ENCODE data around the gene C19orf33. TPM values are rescaled to one million over a fixed set of nuclear protein-coding genes. Genes with fewer than 3 reads are reported as not detected.

Gene C19orf33
- total RNA-seq, 1 donor, result not detected

DNA sequence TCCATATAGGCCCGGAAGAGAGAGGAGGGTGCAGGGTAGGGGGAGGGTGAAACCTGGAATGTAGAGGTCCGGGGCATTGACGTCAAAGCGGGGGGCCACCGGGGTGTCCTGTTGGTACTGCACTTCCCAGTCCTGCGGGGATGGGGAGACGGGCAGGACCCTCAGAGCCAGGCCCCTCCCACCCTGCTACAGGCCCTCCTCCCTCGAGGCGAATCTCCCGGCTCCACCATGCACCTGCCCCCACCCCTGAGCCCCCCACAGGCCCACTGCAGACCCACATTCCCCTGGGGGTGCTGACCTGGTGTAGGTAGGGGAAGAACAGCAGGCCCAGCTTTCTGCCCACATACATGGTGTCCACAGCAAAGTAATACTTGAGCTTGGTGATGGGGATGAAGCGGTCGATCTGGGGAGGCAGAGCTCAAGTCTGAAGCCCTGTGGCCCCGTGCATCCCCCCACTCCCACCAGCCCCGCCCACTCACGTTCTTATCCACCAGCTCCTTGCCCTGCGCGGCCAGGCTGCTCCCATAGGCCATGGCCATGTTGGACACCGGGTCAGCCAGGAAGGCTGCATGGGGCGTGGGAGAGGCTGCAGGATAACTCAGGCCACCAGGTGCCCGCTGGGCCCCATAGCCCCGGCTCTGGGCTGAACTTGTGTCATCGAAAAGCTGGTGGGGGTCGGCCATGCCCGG, 5.0 kb downstream of the C19orf33 start:
- no peak overlapping the region for H2AFZ ChIP-seq (ENCODE audit: low read length)
- no peak for DNase-seq (ENCODE audit: insufficient read length, low spot score, missing footprints)
- no peaks in the 10 kb centered on the region for H3K9me3 ChIP-seq (ENCODE audit: low read depth, low read length)
- peaks cover 6% of the 10 kb centered on the region for H4K20me1 ChIP-seq (ENCODE audit: insufficient read depth, low read length)
- peaks cover 12% of the 10 kb centered on the region for H3K36me3 ChIP-seq (ENCODE audit: insufficient read depth, low read length)
- H3K4me2 ChIP-seq (ENCODE audit: insufficient read depth, low read length), result no peak overlapping the region
- H3K4me3 ChIP-seq (ENCODE audit: insufficient read depth, low read length), result no peak overlapping the region
- peaks cover 30% of the 10 kb centered on the region for H3K79me2 ChIP-seq (ENCODE audit: insufficient read depth, low read length)
- H3K4me1 ChIP-seq (ENCODE audit: insufficient read depth, low read length), result no peaks in the 10 kb centered on the region
- H3K27me3 ChIP-seq (ENCODE audit: insufficient read depth, low read length), result no peaks in the 10 kb centered on the region
- no peak overlapping the region for H3K27ac ChIP-seq (ENCODE audit: low read depth, low read length)
- no peak for TF ChIP-seq CTCF (IDR thresholded peaks at IDR 0.05; ENCODE audit: extremely low read depth, low read depth, low read length)

DNA sequence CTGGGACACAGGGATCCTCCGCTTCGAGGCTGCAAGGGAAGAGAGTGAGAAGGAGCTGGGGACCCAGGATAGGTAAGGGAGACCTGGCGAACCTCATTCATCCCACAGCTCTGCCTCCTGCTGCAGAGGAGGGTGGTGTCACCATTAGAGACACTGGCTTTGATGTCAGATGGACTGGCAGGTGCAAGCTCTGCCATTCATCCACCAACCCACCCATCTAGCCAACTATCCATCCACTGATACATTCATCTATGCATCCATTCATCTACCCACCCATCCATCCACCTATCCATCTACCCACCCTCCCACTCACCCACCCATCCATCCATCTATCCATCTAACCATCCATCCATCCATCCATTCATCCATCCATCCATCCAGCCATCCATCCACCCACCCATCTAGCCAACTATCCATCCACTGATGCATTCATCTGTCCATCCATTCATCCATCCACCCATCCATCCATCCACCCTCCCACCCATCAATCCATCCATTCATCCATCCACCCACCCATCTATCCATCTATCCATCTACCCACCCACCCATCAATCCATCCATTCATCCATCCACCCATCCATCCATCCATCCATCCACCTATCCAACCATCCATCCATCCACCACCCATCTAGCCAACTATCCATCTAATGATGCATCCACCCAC, 5.7 kb downstream of the C19orf33 start:
- peaks cover 6% of the 10 kb centered on the region for H4K20me1 ChIP-seq (ENCODE audit: insufficient read depth, low read length)
- no peaks in the 10 kb centered on the region for H3K9me3 ChIP-seq (ENCODE audit: low read depth, low read length)
- TF ChIP-seq CTCF (IDR thresholded peaks at IDR 0.05; ENCODE audit: extremely low read depth, low read depth, low read length), result no peak
- H3K79me2 ChIP-seq (ENCODE audit: insufficient read depth, low read length), result peaks cover 35% of the 10 kb centered on the region
- H3K4me2 ChIP-seq (ENCODE audit: insufficient read depth, low read length), result no peak overlapping the region
- H3K36me3 ChIP-seq (ENCODE audit: insufficient read depth, low read length), result peaks cover 12% of the 10 kb centered on the region
- H3K4me1 ChIP-seq (ENCODE audit: insufficient read depth, low read length), result no peaks in the 10 kb centered on the region
- H3K4me3 ChIP-seq (ENCODE audit: insufficient read depth, low read length), result no peak overlapping the region
- peak; percentile 60 for DNase-seq (ENCODE audit: insufficient read length, low spot score, missing footprints)
- H3K27ac ChIP-seq (ENCODE audit: low read depth, low read length), result no peak overlapping the region
- H3K27me3 ChIP-seq (ENCODE audit: insufficient read depth, low read length), result no peaks in the 10 kb centered on the region
- no peak overlapping the region for H2AFZ ChIP-seq (ENCODE audit: low read length)

DNA sequence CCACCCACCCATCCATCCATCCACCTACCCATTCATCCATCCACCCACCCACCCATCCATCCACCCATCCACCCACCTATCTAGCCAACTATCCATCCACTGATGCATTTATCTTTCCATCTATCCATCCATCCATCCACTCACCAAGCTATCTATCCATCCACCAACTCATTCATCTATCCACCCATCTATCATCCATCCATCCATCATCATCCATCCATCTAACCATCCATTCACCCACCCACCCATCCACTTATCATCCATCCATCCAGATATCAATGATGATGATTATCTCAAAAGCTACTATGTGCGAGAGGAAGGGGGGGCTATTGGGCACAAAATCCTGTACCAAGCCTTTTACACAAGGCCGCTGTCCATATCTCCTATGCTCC, 6.2 kb downstream of the C19orf33 start:
- H3K4me3 ChIP-seq (ENCODE audit: insufficient read depth, low read length), result no peak overlapping the region
- TF ChIP-seq CTCF (IDR thresholded peaks at IDR 0.05; ENCODE audit: extremely low read depth, low read depth, low read length), result no peak
- H3K79me2 ChIP-seq (ENCODE audit: insufficient read depth, low read length), result peaks cover 40% of the 10 kb centered on the region
- no peak for DNase-seq (ENCODE audit: insufficient read length, low spot score, missing footprints)
- H2AFZ ChIP-seq (ENCODE audit: low read length), result no peak overlapping the region
- H3K4me1 ChIP-seq (ENCODE audit: insufficient read depth, low read length), result peaks cover 4% of the 10 kb centered on the region
- H3K27me3 ChIP-seq (ENCODE audit: insufficient read depth, low read length), result no peaks in the 10 kb centered on the region
- no peak overlapping the region for H3K4me2 ChIP-seq (ENCODE audit: insufficient read depth, low read length)
- peaks cover 6% of the 10 kb centered on the region for H4K20me1 ChIP-seq (ENCODE audit: insufficient read depth, low read length)
- H3K36me3 ChIP-seq (ENCODE audit: insufficient read depth, low read length), result peaks cover 12% of the 10 kb centered on the region
- no peaks in the 10 kb centered on the region for H3K9me3 ChIP-seq (ENCODE audit: low read depth, low read length)
- no peak overlapping the region for H3K27ac ChIP-seq (ENCODE audit: low read depth, low read length)

DNA sequence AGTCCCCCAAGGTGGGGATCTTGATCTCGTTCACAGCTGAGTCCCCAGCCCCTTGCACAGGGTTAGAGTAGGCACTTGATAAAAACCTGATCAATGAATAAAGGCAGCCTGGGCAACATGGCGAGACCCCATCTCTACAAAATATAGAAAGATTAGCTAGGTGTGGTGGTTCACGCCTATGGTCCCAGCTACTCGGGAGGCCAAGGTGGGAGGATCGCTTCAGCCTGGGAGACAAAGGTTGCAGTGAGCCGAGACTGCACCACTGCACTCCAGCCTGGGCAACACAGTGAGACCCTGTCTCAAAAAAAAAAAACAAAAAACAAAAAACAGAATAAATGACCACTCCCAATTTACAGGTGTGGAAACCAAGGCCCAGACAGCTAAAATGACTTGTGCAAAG, 6.9 kb downstream of the C19orf33 start:
- Histone ChIP-seq H3K4me1 (ENCODE audit: insufficient read depth, low read length) (peaks cover 6% of the 10 kb centered on the region), H4K20me1 (ENCODE audit: insufficient read depth, low read length) (peaks cover 6% of the 10 kb centered on the region), H3K9me3 (ENCODE audit: low read depth, low read length) (no peaks in the 10 kb centered on the region), H2AFZ (ENCODE audit: low read length) (no peak overlapping the region), H3K4me2 (ENCODE audit: insufficient read depth, low read length) (no peak overlapping the region), H3K4me3 (ENCODE audit: insufficient read depth, low read length) (no peak overlapping the region), H3K79me2 (ENCODE audit: insufficient read depth, low read length) (peaks cover 44% of the 10 kb centered on the region), H3K27me3 (ENCODE audit: insufficient read depth, low read length) (no peaks in the 10 kb centered on the region), H3K36me3 (ENCODE audit: insufficient read depth, low read length) (peaks cover 12% of the 10 kb centered on the region), H3K27ac (ENCODE audit: low read depth, low read length) (no peak overlapping the region)
- no peak for DNase-seq (ENCODE audit: insufficient read length, low spot score, missing footprints)
- TF ChIP-seq CTCF (IDR thresholded peaks at IDR 0.05; ENCODE audit: extremely low read depth, low read depth, low read length), result no peak
